ENCODE results near the gene HDHD3. TPM values are rescaled to one million over a fixed set of nuclear protein-coding genes. Genes with fewer than 3 reads are reported as not detected.

The HDHD3 gene
- total RNA-seq, 3 donors from 2014 or later (not counting 1 experiment from before 2014, with no cell fraction given): 6.1 to 11.8 (median 9.6) TPM

- Histone ChIP-seq H3K36me3 (ENCODE audit: control insufficient read depth, insufficient read depth, low read length) (peaks cover 17% of the 10 kb centered on the region), H3K4me1 (ENCODE audit: control insufficient read depth, insufficient read depth, low read length) (peaks cover 17% of the 10 kb centered on the region), H3K9me3 (ENCODE audit: control insufficient read depth, insufficient read depth, low read length) (no peaks in the 10 kb centered on the region), H3K4me3 (ENCODE audit: low read length) (no peak overlapping the region), H3K27me3 (ENCODE audit: control insufficient read depth, insufficient read depth, low read length) (no peaks in the 10 kb centered on the region), H3K27ac (ENCODE audit: low read length) (no peak overlapping the region)
- DNase-seq (no peak), ATAC-seq (no peak)
- TF ChIP-seq, protein P1, sequence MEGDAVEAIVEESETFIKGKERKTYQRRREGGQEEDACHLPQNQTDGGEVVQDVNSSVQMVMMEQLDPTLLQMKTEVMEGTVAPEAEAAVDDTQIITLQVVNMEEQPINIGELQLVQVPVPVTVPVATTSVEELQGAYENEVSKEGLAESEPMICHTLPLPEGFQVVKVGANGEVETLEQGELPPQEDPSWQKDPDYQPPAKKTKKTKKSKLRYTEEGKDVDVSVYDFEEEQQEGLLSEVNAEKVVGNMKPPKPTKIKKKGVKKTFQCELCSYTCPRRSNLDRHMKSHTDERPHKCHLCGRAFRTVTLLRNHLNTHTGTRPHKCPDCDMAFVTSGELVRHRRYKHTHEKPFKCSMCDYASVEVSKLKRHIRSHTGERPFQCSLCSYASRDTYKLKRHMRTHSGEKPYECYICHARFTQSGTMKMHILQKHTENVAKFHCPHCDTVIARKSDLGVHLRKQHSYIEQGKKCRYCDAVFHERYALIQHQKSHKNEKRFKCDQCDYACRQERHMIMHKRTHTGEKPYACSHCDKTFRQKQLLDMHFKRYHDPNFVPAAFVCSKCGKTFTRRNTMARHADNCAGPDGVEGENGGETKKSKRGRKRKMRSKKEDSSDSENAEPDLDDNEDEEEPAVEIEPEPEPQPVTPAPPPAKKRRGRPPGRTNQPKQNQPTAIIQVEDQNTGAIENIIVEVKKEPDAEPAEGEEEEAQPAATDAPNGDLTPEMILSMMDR (IDR thresholded peaks at IDR 0.05): no peak
- Mint-ChIP-seq H3K9me3 (no peaks in the 10 kb centered on the region), H3K4me1 (peaks cover 6 to 17% of the 10 kb centered on the region in 2 donors), H3K36me3 (no peaks in the 10 kb centered on the region), H3K4me3 (no peak overlapping the region), H3K27me3 (ENCODE audit: low read depth in 2 of 2) (no peaks in the 10 kb centered on the region), H3K27ac (no peak overlapping the region)
- intact Hi-C loops (cut with micrococcal nuclease): no loop called here
- WGBS (ENCODE audit: insufficient coverage): 92% methylated on average over 5 of the region's 5 CpGs
Measured at GRCh38 chr9:113372059-113372458, 4.7 kb downstream of the HDHD3 start.

GRCh38 chr9:113370806-113371325 lies 5.9 kb downstream of the HDHD3 start:
- H3K27ac Mint-ChIP-seq: no peak overlapping the region
- intact Hi-C loops (cut with micrococcal nuclease): no loop called here
- H3K9me3 Mint-ChIP-seq: no peaks in the 10 kb centered on the region
- peaks cover 17% of the 10 kb centered on the region for H3K36me3 ChIP-seq (ENCODE audit: control insufficient read depth, insufficient read depth, low read length)
- TF ChIP-seq, protein P1 (IDR thresholded peaks at IDR 0.05): no peak
- H3K27me3 ChIP-seq (ENCODE audit: control insufficient read depth, insufficient read depth, low read length): no peaks in the 10 kb centered on the region
- no peaks in the 10 kb centered on the region for H3K9me3 ChIP-seq (ENCODE audit: control insufficient read depth, insufficient read depth, low read length)
- no peaks in the 10 kb centered on the region for H3K36me3 Mint-ChIP-seq
- H3K4me1 ChIP-seq (ENCODE audit: control insufficient read depth, insufficient read depth, low read length): peaks cover 9% of the 10 kb centered on the region
- DNase-seq: no peak
- no peak overlapping the region for H3K4me3 ChIP-seq (ENCODE audit: low read length)
- no peaks in the 10 kb centered on the region for H3K27me3 Mint-ChIP-seq (ENCODE audit: low read depth in 2 of 2)
- H3K4me3 Mint-ChIP-seq: no peak overlapping the region
- 93% methylated on average over 8 of the region's 8 CpGs for WGBS (ENCODE audit: insufficient coverage)
- H3K4me1 Mint-ChIP-seq: peaks cover 6 to 16% of the 10 kb centered on the region in 2 donors
- no peak for ATAC-seq
- H3K27ac ChIP-seq (ENCODE audit: low read length): no peak overlapping the region

DNA sequence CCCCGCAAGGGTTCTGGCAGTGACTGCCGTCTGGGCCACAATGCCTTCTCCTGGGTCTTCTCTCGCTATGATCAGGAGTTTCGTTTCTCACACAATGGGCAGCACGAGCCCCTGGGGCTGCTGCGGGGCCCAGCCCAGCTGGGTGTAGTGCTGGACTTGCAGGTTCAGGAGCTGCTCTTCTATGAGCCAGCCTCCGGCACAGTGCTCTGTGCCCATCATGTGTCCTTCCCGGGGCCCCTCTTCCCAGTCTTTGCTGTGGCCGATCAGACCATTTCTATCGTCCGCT lies 7.0 kb downstream of the HDHD3 start:
- no peak overlapping the region for H3K27ac ChIP-seq (ENCODE audit: low read length)
- H3K4me1 ChIP-seq (ENCODE audit: control insufficient read depth, insufficient read depth, low read length): no peaks in the 10 kb centered on the region
- intact Hi-C loops (cut with micrococcal nuclease): no loop called here
- no peaks in the 10 kb centered on the region for H3K9me3 ChIP-seq (ENCODE audit: control insufficient read depth, insufficient read depth, low read length)
- no peak overlapping the region for H3K4me3 Mint-ChIP-seq
- no peaks in the 10 kb centered on the region for H3K9me3 Mint-ChIP-seq
- no peaks in the 10 kb centered on the region for H3K27me3 ChIP-seq (ENCODE audit: control insufficient read depth, insufficient read depth, low read length)
- H3K4me1 Mint-ChIP-seq: peaks cover 0 to 5% of the 10 kb centered on the region in 2 donors
- no peak for DNase-seq
- H3K27me3 Mint-ChIP-seq (ENCODE audit: low read depth in 2 of 2): no peaks in the 10 kb centered on the region
- 92% methylated on average over 11 of the region's 11 CpGs for WGBS (ENCODE audit: insufficient coverage)
- peaks cover 17% of the 10 kb centered on the region for H3K36me3 ChIP-seq (ENCODE audit: control insufficient read depth, insufficient read depth, low read length)
- TF ChIP-seq, protein P1 (IDR thresholded peaks at IDR 0.05): no peak
- H3K4me3 ChIP-seq (ENCODE audit: low read length): no peak overlapping the region
- no peak for ATAC-seq
- no peaks in the 10 kb centered on the region for H3K36me3 Mint-ChIP-seq
- no peak overlapping the region for H3K27ac Mint-ChIP-seq

Data from natural killer cell (primary cell).